ENCODE data around the gene DUOXA2. TPM values are rescaled to one million over a fixed set of nuclear protein-coding genes. Genes with fewer than 3 reads are reported as not detected.
A peak's percentile ranks its signal among the peaks of the same experiment; 100 is the strongest.

The DUOXA2 gene
- total RNA-seq, 1 donor from 2014 or later: not detected

GRCh38 chr15:45143056-45143455 is 28.9 kb downstream of the DUOXA2 start:
- H3K36me3 ChIP-seq (ENCODE audit: control insufficient read depth, insufficient read depth, low read length): peaks cover 48% of the 10 kb centered on the region
- no peak overlapping the region for H3K4me3 ChIP-seq (ENCODE audit: low read depth, low read length)
- H3K27me3 ChIP-seq (ENCODE audit: control insufficient read depth, insufficient read depth, low read length): no peaks in the 10 kb centered on the region
- DNase-seq (ENCODE audit: low read depth) (no peak), FAIRE-seq (no peak)
- TF ChIP-seq, protein P1, sequence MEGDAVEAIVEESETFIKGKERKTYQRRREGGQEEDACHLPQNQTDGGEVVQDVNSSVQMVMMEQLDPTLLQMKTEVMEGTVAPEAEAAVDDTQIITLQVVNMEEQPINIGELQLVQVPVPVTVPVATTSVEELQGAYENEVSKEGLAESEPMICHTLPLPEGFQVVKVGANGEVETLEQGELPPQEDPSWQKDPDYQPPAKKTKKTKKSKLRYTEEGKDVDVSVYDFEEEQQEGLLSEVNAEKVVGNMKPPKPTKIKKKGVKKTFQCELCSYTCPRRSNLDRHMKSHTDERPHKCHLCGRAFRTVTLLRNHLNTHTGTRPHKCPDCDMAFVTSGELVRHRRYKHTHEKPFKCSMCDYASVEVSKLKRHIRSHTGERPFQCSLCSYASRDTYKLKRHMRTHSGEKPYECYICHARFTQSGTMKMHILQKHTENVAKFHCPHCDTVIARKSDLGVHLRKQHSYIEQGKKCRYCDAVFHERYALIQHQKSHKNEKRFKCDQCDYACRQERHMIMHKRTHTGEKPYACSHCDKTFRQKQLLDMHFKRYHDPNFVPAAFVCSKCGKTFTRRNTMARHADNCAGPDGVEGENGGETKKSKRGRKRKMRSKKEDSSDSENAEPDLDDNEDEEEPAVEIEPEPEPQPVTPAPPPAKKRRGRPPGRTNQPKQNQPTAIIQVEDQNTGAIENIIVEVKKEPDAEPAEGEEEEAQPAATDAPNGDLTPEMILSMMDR (IDR thresholded peaks at IDR 0.05; ENCODE audit: insufficient read depth, low read length, severe bottlenecking): no peak

DNA sequence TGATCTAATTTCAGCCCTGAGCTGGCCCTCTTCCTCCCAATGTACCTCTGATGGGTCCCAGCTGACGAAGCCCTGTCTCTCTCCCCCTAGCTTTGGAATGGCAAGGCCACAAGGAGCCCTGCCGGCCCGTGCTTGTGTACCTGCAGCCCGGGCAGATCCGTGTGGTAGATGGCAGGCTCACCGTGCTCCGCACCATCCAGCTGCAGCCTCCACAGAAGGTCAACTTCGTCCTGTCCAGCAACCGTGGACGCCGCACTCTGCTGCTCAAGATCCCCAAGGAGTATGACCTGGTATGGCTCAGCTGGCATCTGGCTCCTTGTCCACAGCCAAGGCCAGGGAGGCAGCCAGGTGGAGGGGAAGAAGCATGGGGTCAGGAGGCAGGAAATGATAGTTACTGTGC is 29.8 kb downstream of the DUOXA2 start:
- FAIRE-seq: no peak
- H3K27me3 ChIP-seq (ENCODE audit: control insufficient read depth, insufficient read depth, low read length): no peaks in the 10 kb centered on the region
- peaks cover 48% of the 10 kb centered on the region for H3K36me3 ChIP-seq (ENCODE audit: control insufficient read depth, insufficient read depth, low read length)
- TF ChIP-seq, protein P1 (IDR thresholded peaks at IDR 0.05; ENCODE audit: insufficient read depth, low read length, severe bottlenecking): no peak
- no peak overlapping the region for H3K4me3 ChIP-seq (ENCODE audit: low read depth, low read length)
- no peak for DNase-seq (ENCODE audit: low read depth)

DNA sequence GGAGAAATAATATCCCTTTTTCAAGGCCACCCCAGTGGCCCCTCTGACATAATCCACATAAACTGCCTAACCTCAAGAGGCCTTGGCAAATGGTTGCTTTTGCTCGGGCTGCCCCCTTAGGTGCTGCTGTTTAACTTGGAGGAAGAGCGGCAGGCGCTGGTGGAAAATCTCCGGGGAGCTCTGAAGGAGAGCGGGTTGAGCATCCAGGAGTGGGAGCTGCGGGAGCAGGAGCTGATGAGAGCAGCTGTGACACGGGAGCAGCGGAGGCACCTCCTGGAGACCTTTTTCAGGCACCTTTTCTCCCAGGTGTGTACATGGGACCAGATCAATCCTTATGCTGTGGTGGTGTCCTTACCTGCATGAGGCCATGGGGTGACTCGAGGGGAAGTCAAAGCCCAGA is 30.6 kb downstream of the DUOXA2 start:
- H3K4me3 ChIP-seq (ENCODE audit: low read depth, low read length): no peak overlapping the region
- DNase-seq (ENCODE audit: low read depth): no peak
- H3K27me3 ChIP-seq (ENCODE audit: control insufficient read depth, insufficient read depth, low read length): no peaks in the 10 kb centered on the region
- H3K36me3 ChIP-seq (ENCODE audit: control insufficient read depth, insufficient read depth, low read length): peaks cover 43% of the 10 kb centered on the region
- TF ChIP-seq, protein P1 (IDR thresholded peaks at IDR 0.05; ENCODE audit: insufficient read depth, low read length, severe bottlenecking): no peak
- no peak for FAIRE-seq

DNA sequence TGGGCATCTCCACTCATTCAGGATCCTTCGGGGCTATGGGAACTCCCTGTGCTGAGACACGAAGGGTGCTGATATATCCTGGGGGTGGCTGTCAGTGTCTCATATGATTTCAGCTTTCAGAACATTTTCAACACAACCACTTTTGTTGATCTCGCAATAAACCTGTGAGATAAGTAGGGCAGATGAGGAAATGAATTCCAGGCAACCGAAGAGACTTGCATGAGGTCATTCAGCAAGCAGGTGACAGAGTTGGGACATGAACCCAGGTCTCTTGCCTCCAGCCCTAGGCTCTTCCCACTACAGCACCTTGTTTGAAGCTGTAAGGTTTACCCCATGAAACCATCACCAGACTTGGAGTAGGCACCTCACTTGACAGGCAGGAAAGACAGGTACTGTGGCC is 32.3 kb downstream of the DUOXA2 start:
- FAIRE-seq: peak; percentile 92

GRCh38 chr15:45147606-45148005 is 33.5 kb downstream of the DUOXA2 start:
- no peak for FAIRE-seq
- H3K4me3 ChIP-seq (ENCODE audit: low read depth, low read length): no peak overlapping the region
- TF ChIP-seq, protein P1 (IDR thresholded peaks at IDR 0.05; ENCODE audit: insufficient read depth, low read length, severe bottlenecking): no peak
- DNase-seq (ENCODE audit: low read depth): no peak
- H3K36me3 ChIP-seq (ENCODE audit: control insufficient read depth, insufficient read depth, low read length): peaks cover 39% of the 10 kb centered on the region
- no peaks in the 10 kb centered on the region for H3K27me3 ChIP-seq (ENCODE audit: control insufficient read depth, insufficient read depth, low read length)

More for the DNA sequence above, 32.3 kb downstream of the DUOXA2 start:
- TF ChIP-seq, protein P1 (IDR thresholded peaks at IDR 0.05; ENCODE audit: insufficient read depth, low read length, severe bottlenecking): no peak
- Histone ChIP-seq H3K27me3 (ENCODE audit: control insufficient read depth, insufficient read depth, low read length) (no peaks in the 10 kb centered on the region), H3K4me3 (ENCODE audit: low read depth, low read length) (no peak overlapping the region), H3K36me3 (ENCODE audit: control insufficient read depth, insufficient read depth, low read length) (peaks cover 41% of the 10 kb centered on the region)
- peak; percentile 49 for DNase-seq (ENCODE audit: low read depth)

Data from bronchial epithelial cell (primary cell).